ENCODE measurements around the gene CD82. TPM values are rescaled to one million over a fixed set of nuclear protein-coding genes. Genes with fewer than 3 reads are reported as not detected.

CD82 gene
- total and polyA plus RNA-seq, 2 of the 8 experiments (the other 6 are each of a cell fraction or from before 2014, with no cell fraction given) = 7.9 to 10.3 TPM

- H3K4ac ChIP-seq (replicated peaks; ENCODE audit: insufficient read length, low read depth, low read length) = no peak overlapping the region
- H3K79me2 ChIP-seq (ENCODE audit: control insufficient read depth in 1 of 2, insufficient read depth in 2 of 2, low read length in 2 of 2) = no peaks in the 10 kb centered on the region
- H3K23me2 ChIP-seq (ENCODE audit: low read depth, low read length) = no peaks in the 10 kb centered on the region
- H4K5ac ChIP-seq (ENCODE audit: insufficient read length, low read depth, low read length) = no peak overlapping the region
- TF ChIP-seq BRCA1 (IDR thresholded peaks at IDR 0.05; ENCODE audit: low read depth, low read length) (no peak), KDM1A (IDR thresholded peaks at IDR 0.05; ENCODE audit: borderline replicate concordance, low read length) (no peak), ZNF274 (IDR thresholded peaks at IDR 0.05; ENCODE audit: borderline replicate concordance, extremely low read depth, low read length) (no peak), USF2 (IDR thresholded peaks at IDR 0.05; ENCODE audit: low read length) (no peak)
- no peaks in the 10 kb centered on the region for H3K9me3 ChIP-seq (ENCODE audit: insufficient read depth in 2 of 2, low read depth in 1 of 2, low read length in 1 of 2)
- H2BK20ac ChIP-seq (ENCODE audit: low read length) = 0 out of 2 replicates have a peak overlapping the region, but pooled peaks have one; percentile 43
- H3K4me1 ChIP-seq (replicated peaks in 1 of 4; ENCODE audit: control insufficient read depth in 3 of 4, insufficient read depth in 4 of 4, low read length in 3 of 4) = no peaks in the 10 kb centered on the region; a peak in 2 of 7 replicates
- H2BK12ac ChIP-seq (ENCODE audit: low read depth, low read length) = no peak overlapping the region
- H4K8ac ChIP-seq (ENCODE audit: extremely low read depth, insufficient read depth, low read length) = no peak overlapping the region; the same call in 1 of the 2 replicates
- H2AK5ac ChIP-seq (ENCODE audit: low read depth, low read length) = no peak overlapping the region
- H2BK120ac ChIP-seq (replicated peaks; ENCODE audit: low read depth, low read length) = no peak overlapping the region
- H3K27me3 ChIP-seq (replicated peaks in 1 of 4; ENCODE audit: control insufficient read depth in 3 of 4, extremely low read depth in 1 of 4, insufficient read depth in 3 of 4, low read length in 3 of 4) = peaks cover 0 to 9% (median 7%) of the 10 kb centered on the region in 4 experiments; a peak in 4 of 7 replicates
- H2BK15ac ChIP-seq (ENCODE audit: low read length) = no peak overlapping the region; the same call in 1 of the 2 replicates
- DNase-seq (ENCODE audit: low read depth in 1 of 2, low spot score in 2 of 2) (peak in 1 of 2 experiments; percentile 38), FAIRE-seq (no peak)
- no peaks in the 10 kb centered on the region for H3K36me3 ChIP-seq (ENCODE audit: control insufficient read depth in 2 of 4, insufficient read depth in 4 of 4, low read length in 3 of 4)
- no peak overlapping the region for H3K56ac ChIP-seq (replicated peaks; ENCODE audit: insufficient read length, low read depth, low read length)
- no peaks in the 10 kb centered on the region for H3K79me1 ChIP-seq (ENCODE audit: low read depth, low read length)
- no peak overlapping the region; a peak in 1 of 4 replicates for H3K4me2 ChIP-seq (ENCODE audit: insufficient read depth in 1 of 2, low read depth in 2 of 2, low read length in 2 of 2)
- ChIA-PET POLR2A (ENCODE audit: partially characterized antibody) (interaction anchor here (1.1 to 1.6 kb wide), 3 partner anchors 104 to 154 kb away, joined by 3 to 5 read pairs (median 4); partner anchors contain the start of gene TSPAN18), CTCF (ENCODE audit: partially characterized antibody) (interaction anchor here (0.6 to 8.8 kb wide), 57 partner anchors 9 to 488 kb away, joined by 3 to 162 read pairs (median 4); partner anchors contain the start of gene TSPAN18)
- H3K14ac ChIP-seq (ENCODE audit: insufficient read length) = no peak overlapping the region
- WGBS, 2 experiments (ENCODE audit: extremely low coverage in 1 of 2, insufficient coverage in 1 of 2, insufficient read length in 1 of 2, insufficient replicate concordance in 2 of 2, low coverage in 1 of 2, low lambda C conversion rate in 2 of 2, missing lambda C conversion rate in 1 of 2) = 96% methylated on average over 3 of the region's 4 CpGs; no CpG with 5 or more reads in 1 of the 2 experiments
- H3K4me3 ChIP-seq (ENCODE audit: extremely low read depth in 1 of 4, insufficient read depth in 2 of 4, low read depth in 3 of 4, low read length in 4 of 4) = no peak overlapping the region
- no peak overlapping the region for H4K91ac ChIP-seq (replicated peaks; ENCODE audit: insufficient read length, low read length)
- H2AFZ ChIP-seq (ENCODE audit: low read length) = no peak overlapping the region
- no peak overlapping the region for H3K27ac ChIP-seq (ENCODE audit: low read depth, low read length)
- H2BK5ac ChIP-seq (ENCODE audit: low read depth, low read length) = no peak overlapping the region
- no peak overlapping the region for H3K23ac ChIP-seq (ENCODE audit: insufficient read length)
- H4K20me1 ChIP-seq (replicated peaks in 1 of 2; ENCODE audit: control insufficient read depth in 1 of 2, insufficient read depth in 2 of 2, low read length in 2 of 2) = no peaks in the 10 kb centered on the region
- no peak overlapping the region for H3K9ac ChIP-seq (replicated peaks in 1 of 4; ENCODE audit: extremely low read depth in 1 of 4, low read depth in 3 of 4, low read length in 3 of 4)
- no peak overlapping the region for H3K18ac ChIP-seq (ENCODE audit: extremely low read depth, low read length)
These were observed 56.8 kb downstream of the CD82 start for GRCh38 chr11:44622190-44622650.
